K562 (cell line): Measurements from ENCODE around the gene KLRD1. TPM values are rescaled to one million over a fixed set of nuclear protein-coding genes. Genes with fewer than 3 reads are reported as not detected.

Experiments
- ATAC-seq: fragments of 200-7000 bp; cut with Tn5 transposase; 3 replicates; pipeline ENCODE4 v1.9.1; 2020; ENCODE audit warnings: moderate library complexity
- BruUV-seq: library from RNA; stranded (reverse); fragments of 400-500 nt; replicated peaks from 2 replicates; lab custom pipeline; 2021; lab: Mats Ljungman, UMichigan
- CTCF ChIA-PET: fragments of 300-600 bp; formaldehyde crosslinking; extraction: SDS; loops from one replicate; lab custom pipeline; 2021; ENCODE audit warnings: low intra/inter-chr PET ratio; lab: Yijun Ruan, JAX
- POLR2A ChIA-PET: fragments of 300-600, 350-650 bp; sonication (Branson Sonifier 250); formaldehyde crosslinking; extraction: SDS; loops from one replicate; lab custom pipeline; 2021; ENCODE audit warnings: antibody characterized with exemption, inconsistent platforms; lab: Yijun Ruan, JAX
- DNase-seq, 4 experiments: peaks; one replicate each; pipeline versions ENCODE4 v3.0.0 to v3.0.0-alpha.2; 2011 to 2018; ENCODE audit warnings: low spot score in 3 of 4, mixed read lengths in 3 of 4; ENCODE audit errors: extremely low read depth in 1 of 4
- FAIRE-seq: peaks from 2 replicates; lab custom pipeline; 2011; peaks lifted over from hg19 to GRCh38; lab: Jason Lieb, UNC
- H2AFZ ChIP-seq: 2 replicates; pipeline ENCODE4 v1.6.0; 2011; ENCODE audit warnings: low read depth, low read length, control low read depth, inconsistent platforms
- H3K27ac ChIP-seq: fragments of 200-600 bp; 3 replicates; pipeline ENCODE4 v1.8.0; 2011; ENCODE audit warnings: low read depth, mild to moderate bottlenecking, control low read depth, inconsistent platforms, low read length, moderate library complexity, mixed read lengths; ENCODE audit errors: extremely low read depth
- H3K27me3 ChIP-seq, 2 experiments: fragments of 300-600 bp in 1 of 2; 2 replicates in 1 of 2; 3 replicates in 1 of 2; pipeline versions ENCODE4 v1.6.0 to v1.8.0; 2011; ENCODE audit warnings: inconsistent platforms in 2 of 2, low read length in 2 of 2, mild to moderate bottlenecking in 1 of 2, mixed read lengths in 1 of 2, moderate library complexity in 1 of 2; ENCODE audit not compliant: control insufficient read depth in 2 of 2, insufficient read depth in 2 of 2
- H3K36me3 ChIP-seq: fragments of 300-600 bp; 3 replicates; pipeline ENCODE4 v1.8.0; 2011; ENCODE audit warnings: mild to moderate bottlenecking, low read length, inconsistent platforms; ENCODE audit not compliant: control insufficient read depth, insufficient read depth
- H3K4me1 ChIP-seq, 2 experiments: fragments of 200-600 bp in 1 of 2; replicated peaks in 1 of 2; 2 replicates in 1 of 2; 3 replicates in 1 of 2; pipeline versions ENCODE4 v1.5.1 to v1.8.0; 2011; ENCODE audit warnings: inconsistent platforms in 2 of 2, low read length in 2 of 2, mild to moderate bottlenecking in 1 of 2, mixed read lengths in 1 of 2, moderate library complexity in 1 of 2; ENCODE audit not compliant: control insufficient read depth in 2 of 2, insufficient read depth in 2 of 2
- H3K4me2 ChIP-seq: 2 replicates; pipeline ENCODE4 v1.6.1; 2011; ENCODE audit warnings: low read length, control low read depth, inconsistent platforms, mixed read lengths; ENCODE audit not compliant: insufficient read depth
- H3K4me3 ChIP-seq: fragments of 200-600 bp; sonication (generic), shearing (Covaris generic); 2 replicates; pipeline ENCODE4 v1.5.1; 2016; ENCODE audit warnings: control low read depth, inconsistent platforms
- H3K79me2 ChIP-seq: fragments of 200-600 bp; 3 replicates; pipeline ENCODE4 v1.8.0; 2011; ENCODE audit warnings: low read length, inconsistent platforms; ENCODE audit not compliant: control insufficient read depth, insufficient read depth
- H3K9ac ChIP-seq, 2 experiments: 2 replicates each; pipeline versions ENCODE4 v1.6.0 to v1.6.1; 2011; ENCODE audit warnings: low read depth in 2 of 2, low read length in 2 of 2, control low read depth in 1 of 2, inconsistent platforms in 1 of 2, mild to moderate bottlenecking in 1 of 2, mixed read lengths in 1 of 2; ENCODE audit not compliant: insufficient read depth in 1 of 2
- H3K9me1 ChIP-seq: one replicate; pipeline ENCODE4 v1.6.0; 2011; ENCODE audit warnings: inconsistent platforms, mild to moderate bottlenecking, low read length, moderate library complexity; ENCODE audit not compliant: control insufficient read depth, insufficient read depth
- H3K9me3 ChIP-seq: replicated peaks from 2 replicates; pipeline ENCODE4 v1.5.1; 2011; ENCODE audit warnings: low read depth, low read length, inconsistent platforms; ENCODE audit not compliant: control insufficient read depth, insufficient read depth
- H4K20me1 ChIP-seq: replicated peaks from 2 replicates; pipeline ENCODE4 v1.6.1; 2011; ENCODE audit warnings: low read length, inconsistent platforms, mixed read lengths; ENCODE audit not compliant: control insufficient read depth, insufficient read depth
- BCOR ChIP-seq: fragments of 450-650 bp; IDR thresholded peaks from 2 replicates; pipeline ENCODE4 v1.6.1; 2016
- MGA ChIP-seq: fragments of 450-650 bp; IDR thresholded peaks from 2 replicates; pipeline ENCODE4 v1.6.1; 2016; ENCODE audit warnings: mild to moderate bottlenecking, moderate library complexity
- WGBS: fragments of 100-300 bp; shearing (Covaris generic); methylation state at CpG from one replicate; pipeline ENCODE4 v1.1.6; 2016; ENCODE audit warnings: low coverage, mixed read lengths; ENCODE audit not compliant: insufficient coverage; ENCODE audit errors: missing lambda C conversion rate; 5-methylcytosine and 5-hydroxymethylcytosine counted together
- in situ Hi-C: fragments of 300-500 bp; cut with MboI; formaldehyde crosslinking; loops from 4 replicates; pipeline ENCODE4 v1.15.0; 2018; ENCODE audit warnings: inconsistent platforms, mixed read lengths
- intact Hi-C: fragments of 100-400 bp; cut with micrococcal nuclease; formaldehyde crosslinking; loops from 2 replicates; pipeline ENCODE4 v1.14.2; 2022
- polyA plus RNA-seq, 8 experiments: library from polyadenylated mRNA; depleted of rRNA in 4 of 8; stranded (reverse) in 5 of 8; unstranded in 3 of 8; fragments of >200 nt; fragmentation: Nextera tagmentation in 2 of 8; fragmentation: Illumina TruSeq in 1 of 8; extraction: Ambion mirVana in 2 of 8; extraction: Trizol in 1 of 8; gene quantifications; 2 replicates each; pipeline versions ENCODE4 v1.2.1 to v1.2.3, GENCODE V29; 2011 to 2014; ENCODE audit warnings: inconsistent platforms in 1 of 8, missing spikeins in 1 of 8
- total RNA-seq, 7 experiments: library from RNA; depleted of rRNA in 6 of 7; stranded (reverse); fragments of >200 nt in 6 of 7; fragmentation: Illumina TruSeq in 2 of 7; extraction: Trizol in 2 of 7; gene quantifications; 2 replicates each; pipeline versions ENCODE4 v1.2.1 to v1.2.3, GENCODE V29; 2011 to 2021; ENCODE audit warnings: low replicate concordance in 1 of 7

Gene KLRD1
- total and polyA plus RNA-seq, 9 of the 15 experiments (the other 6 are each of a cell fraction or from before 2014, with no cell fraction given), result not detected

DNA sequence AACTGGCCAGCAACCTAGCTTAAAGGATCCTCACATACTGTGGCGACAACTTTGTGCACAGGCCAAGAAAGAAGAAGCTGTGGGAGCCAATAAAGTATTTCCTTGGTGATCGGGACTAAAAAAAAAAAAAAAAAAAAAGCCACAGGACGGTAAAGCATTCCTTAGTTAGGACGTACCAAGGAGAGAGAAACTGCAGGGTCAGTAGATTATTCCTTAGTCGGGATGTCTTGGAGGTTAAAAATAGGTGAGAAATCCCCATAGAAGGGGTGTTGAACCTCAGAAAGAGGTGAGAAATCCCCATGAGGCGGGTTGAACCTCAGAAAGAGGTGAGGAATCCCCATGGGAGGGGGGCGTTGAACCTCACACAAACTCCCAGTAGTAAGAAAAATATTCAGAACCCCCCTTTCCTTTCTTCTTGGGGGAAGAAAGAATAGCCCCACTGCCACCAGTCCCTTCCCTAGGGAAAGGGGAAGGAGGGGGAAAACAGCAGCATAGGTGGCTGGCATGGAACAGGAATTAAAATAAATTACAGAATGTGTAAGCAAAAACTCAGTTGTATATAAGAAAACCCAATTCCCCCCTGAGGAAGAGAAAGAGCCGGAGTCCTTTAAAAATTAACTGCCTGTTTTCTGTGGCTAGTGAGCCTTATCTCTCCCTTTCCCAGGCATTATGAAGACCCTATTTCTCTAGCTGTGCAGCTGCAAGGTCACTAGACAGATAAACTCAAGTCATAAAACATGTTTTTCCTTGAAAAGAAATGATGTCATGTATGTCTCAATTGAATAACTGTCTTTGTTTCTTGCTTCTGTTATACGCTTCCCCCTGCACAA is 55.4 kb downstream of the KLRD1 start:
- ATAC-seq (peak; percentile 10), FAIRE-seq (no peak), DNase-seq (peak in 1 of 4 experiments; percentile 74)
- no peaks in the 10 kb centered on the region for H4K20me1 ChIP-seq
- in situ Hi-C loops (no loop called here), intact Hi-C loops (no loop called here)
- H3K4me3 ChIP-seq, result peak overlapping the region; percentile 65
- 5% methylated on average over 4 of the region's 9 CpGs for WGBS
- H3K9ac ChIP-seq, result peak overlapping the region in 1 of 2 experiments; percentile 91; a peak in 3 of 4 replicates
- H3K4me2 ChIP-seq, result peak overlapping the region; percentile 97
- peaks cover 2 to 18% of the 10 kb centered on the region in 2 experiments; a peak in 4 of 5 replicates for H3K4me1 ChIP-seq
- H2AFZ ChIP-seq, result peak overlapping the region; percentile 91
- H3K27ac ChIP-seq, result peak overlapping the region; percentile 99
- no peaks in the 10 kb centered on the region for H3K36me3 ChIP-seq
- POLR2A ChIA-PET, result no interaction called here
- no peaks in the 10 kb centered on the region for H3K27me3 ChIP-seq
- H3K79me2 ChIP-seq, result peaks cover 31% of the 10 kb centered on the region
- BruUV-seq, result TSS peak; percentile 83
- no peaks in the 10 kb centered on the region for H3K9me1 ChIP-seq
- CTCF ChIA-PET, result no interaction called here
- H3K9me3 ChIP-seq, result peaks cover 2% of the 10 kb centered on the region; the same call in 1 of the 2 replicates
- no peak for TF ChIP-seq MGA
- TF ChIP-seq BCOR, result peak; percentile 15; the same call in 1 of the 2 replicates
